ENCODE data around the gene PRR3.

GRCh38 chr6:30612213-30612612 lies 55.1 kb downstream of the PRR3 start:
- TF ChIP-seq CTCF (conservative IDR thresholded peaks at IDR 0.05; ENCODE audit: low read depth, low read length) (peak; percentile 45), MXI1 (IDR thresholded peaks at IDR 0.05; ENCODE audit: borderline replicate concordance, low read depth, low read length) (no peak), MAFK (IDR thresholded peaks at IDR 0.05; ENCODE audit: low read depth, low read length) (no peak), RFX5 (IDR thresholded peaks at IDR 0.05; ENCODE audit: low read depth, low read length) (no peak), FOS (IDR thresholded peaks at IDR 0.05; ENCODE audit: low read depth, low read length) (no peak), RCOR1 (IDR thresholded peaks at IDR 0.05; ENCODE audit: insufficient replicate concordance, low read length) (no peak), CEBPB (IDR thresholded peaks at IDR 0.05; ENCODE audit: low read depth, low read length) (no peak), BHLHE40 (IDR thresholded peaks at IDR 0.05; ENCODE audit: low read depth, low read length) (no peak), POLR2A (IDR thresholded peaks at IDR 0.05; ENCODE audit: low read depth, low read length) (no peak), RAD21 (IDR thresholded peaks at IDR 0.05; ENCODE audit: low read length) (no peak)
- TF ChIP-seq, protein P1, sequence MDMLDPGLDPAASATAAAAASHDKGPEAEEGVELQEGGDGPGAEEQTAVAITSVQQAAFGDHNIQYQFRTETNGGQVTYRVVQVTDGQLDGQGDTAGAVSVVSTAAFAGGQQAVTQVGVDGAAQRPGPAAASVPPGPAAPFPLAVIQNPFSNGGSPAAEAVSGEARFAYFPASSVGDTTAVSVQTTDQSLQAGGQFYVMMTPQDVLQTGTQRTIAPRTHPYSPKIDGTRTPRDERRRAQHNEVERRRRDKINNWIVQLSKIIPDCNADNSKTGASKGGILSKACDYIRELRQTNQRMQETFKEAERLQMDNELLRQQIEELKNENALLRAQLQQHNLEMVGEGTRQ (IDR thresholded peaks at IDR 0.05; ENCODE audit: low read depth, low read length), result no peak
